Gastroesophageal sphincter (tissue), 3 donors: ENCODE measurements around the gene COL5A1.
A peak's percentile ranks its signal among the peaks of the same experiment; 100 is the strongest.

ENCODE experiments used
- CTCF ChIP-seq, 4 experiments: fragments of 200-600 bp in 2 of 4; fragments of 450-650 bp in 2 of 4; sonication (generic) in 1 of 4; IDR thresholded peaks; one replicate each; pipeline ENCODE4 v1.5.1; 2017 to 2019; ENCODE audit warnings: antibody characterized with exemption in 4 of 4, mild to moderate bottlenecking in 2 of 4, moderate library complexity in 2 of 4
- EP300 ChIP-seq: sonication (generic); formaldehyde crosslinking; IDR thresholded peaks from one replicate; pipeline ENCODE4 v1.6.1; 2017; ENCODE audit warnings: antibody characterized with exemption, mild to moderate bottlenecking
- POLR2A ChIP-seq, 2 donors: fragments of 450-650 bp; IDR thresholded peaks; one replicate each; pipeline ENCODE4 v1.6.1; 2017; ENCODE audit warnings: antibody characterized with exemption in 2 of 2, mild to moderate bottlenecking in 2 of 2, moderate library complexity in 1 of 2
- POLR2AphosphoS5 ChIP-seq: sonication (generic); formaldehyde crosslinking; IDR thresholded peaks from one replicate; pipeline ENCODE4 v1.6.1; 2017; ENCODE audit warnings: antibody characterized with exemption

GRCh38 chr9:134871697-134872340, 230.2 kb downstream of the COL5A1 start:
- TF ChIP-seq CTCF (IDR thresholded peaks at IDR 0.05) = no peak
- TF ChIP-seq POLR2A (IDR thresholded peaks at IDR 0.05) = no peak
- no peak for TF ChIP-seq EP300
- peak; percentile 30 for TF ChIP-seq POLR2AphosphoS5
